GM04503 (cell line): ENCODE results near the gene ENPP3.
"Not testable (repeated sequence)": the region's sequence is repeated elsewhere in the genome, so short reads cannot be mapped to it uniquely, and the experiment has no call there.

Experiments used
- DNase-seq: peaks from one replicate; pipeline ENCODE4 v3.0.0-alpha.2; 2012; ENCODE audit warnings: low read depth

ENPP3 gene

DNA sequence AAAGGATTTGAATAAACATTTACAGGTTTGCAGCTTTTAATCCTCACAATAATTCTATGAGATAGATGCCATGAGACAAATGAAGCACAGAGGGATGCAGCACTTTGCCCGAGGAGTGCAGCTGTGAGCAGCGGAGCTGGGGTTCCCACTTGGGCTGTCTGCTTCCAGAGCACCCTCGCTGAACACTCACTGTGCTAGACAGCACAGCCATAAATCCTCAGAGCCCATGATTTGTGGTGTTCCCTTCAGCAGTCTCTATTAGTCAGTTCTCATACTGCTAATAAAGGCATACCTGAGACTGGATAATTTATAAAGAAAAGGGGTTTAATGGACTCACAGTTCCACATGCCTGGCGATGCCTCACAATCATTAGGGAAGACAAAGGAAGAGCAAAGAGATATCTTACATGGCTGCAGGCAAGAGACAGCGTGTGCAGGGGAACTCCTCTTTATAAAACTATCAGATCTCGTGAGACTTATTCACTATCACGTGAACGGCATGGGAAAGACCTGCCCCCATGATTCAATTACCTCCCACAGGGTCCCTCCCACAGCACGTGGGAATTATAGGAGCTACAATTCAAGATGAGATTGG lies 99.0 kb downstream of the ENPP3 start:
- no peak for DNase-seq

DNA sequence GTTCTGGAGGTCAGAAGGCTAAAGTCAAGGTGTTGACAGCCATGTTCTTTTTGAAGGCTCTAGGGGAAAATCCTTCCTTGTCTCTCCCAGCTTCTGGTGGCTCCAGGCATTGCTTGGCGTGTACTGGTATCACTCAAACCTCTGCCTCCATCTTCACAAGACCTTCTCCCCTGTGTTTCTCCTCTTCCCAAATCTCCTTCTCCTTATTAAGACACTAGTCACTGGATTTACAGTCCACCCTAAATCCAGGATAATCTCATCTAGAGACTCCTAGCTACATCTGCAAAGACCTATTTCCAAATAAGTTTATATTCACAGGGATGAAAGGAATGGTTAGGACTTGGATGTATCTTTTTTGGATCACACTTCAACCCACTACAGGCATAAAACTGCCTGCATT lies 99.7 kb downstream of the ENPP3 start:
- DNase-seq, result no peak

DNA sequence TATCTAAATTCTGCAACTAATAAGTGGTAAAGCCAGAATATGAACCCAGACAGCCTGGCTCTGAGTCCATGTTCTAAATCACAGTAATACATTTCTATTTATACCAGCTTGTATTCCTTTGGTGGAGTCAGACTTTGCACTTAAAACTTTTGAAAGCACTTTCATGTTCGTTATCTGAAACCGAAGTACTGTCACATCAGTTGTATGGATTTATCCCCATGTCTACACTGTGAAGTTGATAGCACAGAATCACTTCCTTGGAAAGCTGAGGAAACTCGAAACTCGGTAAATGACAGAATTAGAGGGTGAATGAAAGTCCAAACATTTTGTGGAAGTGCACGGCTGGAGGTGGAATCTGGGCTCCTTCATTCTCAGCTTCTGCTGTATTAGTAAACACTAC lies 102.0 kb downstream of the ENPP3 start:
- no peak for DNase-seq

DNA sequence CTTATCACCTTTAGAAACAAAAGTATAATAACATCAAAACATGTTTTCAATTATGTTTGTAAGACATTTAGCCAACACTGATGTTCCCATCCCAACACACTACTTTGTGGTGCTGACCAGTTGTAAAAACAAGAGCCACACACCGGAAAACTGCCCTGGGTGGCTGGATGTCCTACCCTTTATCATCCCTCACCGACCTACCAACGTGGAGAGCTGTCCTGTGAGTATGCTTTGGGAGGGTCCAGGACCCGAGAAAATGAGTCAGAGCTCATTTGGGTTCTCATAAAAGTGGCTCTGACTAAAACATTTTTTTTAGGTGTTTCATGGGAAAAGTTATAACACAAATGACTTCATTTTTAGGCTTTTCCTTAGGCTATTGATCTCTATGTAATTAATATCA lies 103.1 kb downstream of the ENPP3 start:
- no peak for DNase-seq

DNA sequence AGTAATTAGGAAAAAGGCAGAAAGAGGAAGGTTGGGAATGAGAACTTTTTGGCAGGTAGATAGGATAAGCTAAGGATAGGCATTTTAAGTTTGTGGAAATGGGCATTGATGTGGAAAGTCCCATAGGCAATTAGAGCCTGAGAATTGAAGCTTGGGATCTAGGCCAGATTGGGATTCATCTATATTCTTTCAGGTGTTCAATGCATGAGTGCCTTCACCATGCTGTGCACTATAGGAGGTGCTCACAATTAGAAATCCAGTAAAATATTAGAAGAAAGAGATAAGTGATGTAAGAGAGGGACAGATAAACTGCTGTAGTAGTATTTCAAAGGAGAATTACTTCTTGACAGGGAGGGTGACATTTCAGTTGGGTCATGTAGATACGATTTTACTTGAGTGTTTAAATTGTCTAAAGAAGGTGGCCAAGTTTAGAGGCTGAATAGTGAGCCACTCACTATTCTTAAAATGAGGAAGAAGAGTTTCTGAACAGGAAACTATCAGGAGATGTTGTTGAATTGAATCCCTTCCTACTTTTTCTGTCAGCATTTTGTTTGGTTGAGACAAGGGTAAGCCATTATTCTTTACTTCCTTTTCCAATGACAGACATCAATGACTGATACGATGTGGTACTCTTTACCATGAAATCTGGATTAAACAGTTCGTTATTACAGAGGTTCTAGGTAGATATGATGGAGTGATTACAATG lies 104.7 kb downstream of the ENPP3 start:
- DNase-seq, result no peak

DNA sequence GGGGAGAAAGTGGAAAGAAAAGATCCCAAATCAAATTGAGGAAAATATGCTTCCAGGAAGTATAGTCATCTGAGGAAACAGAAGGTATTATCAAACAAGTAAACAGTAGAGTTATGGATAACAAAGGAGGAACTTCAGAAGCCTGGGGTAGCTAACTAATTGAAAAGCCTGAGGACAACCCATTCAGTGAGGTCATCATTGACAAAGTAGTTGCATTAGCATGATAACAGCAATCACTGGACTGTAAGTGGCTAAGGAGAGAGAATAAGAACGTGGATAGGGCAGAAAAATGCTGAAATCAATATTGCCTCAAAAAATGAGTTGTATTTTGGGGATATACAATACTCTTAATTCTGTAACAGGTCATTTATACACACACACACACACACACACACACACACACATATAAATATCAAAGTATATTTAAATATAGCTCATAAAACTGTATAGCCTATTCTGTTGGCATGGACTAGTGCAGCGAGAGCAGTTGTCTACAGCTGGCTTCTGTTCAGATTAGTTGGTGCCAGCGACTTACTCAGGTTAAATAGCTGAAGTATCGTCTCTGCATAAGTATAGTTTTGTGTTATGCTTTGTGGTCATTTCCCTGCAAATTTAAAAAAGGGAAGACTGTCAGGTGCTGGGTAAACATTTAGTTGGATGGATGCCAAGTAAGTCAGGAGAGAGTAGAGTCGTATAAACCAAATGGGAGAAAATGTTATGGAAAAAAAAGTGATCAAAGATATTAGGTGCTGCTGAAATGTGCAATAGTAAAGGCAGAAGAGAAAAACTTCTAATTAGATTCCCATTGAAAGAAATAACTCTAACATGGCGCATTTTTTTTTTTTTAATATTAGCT lies 107.6 kb downstream of the ENPP3 start:
- DNase-seq, result no peak

DNA sequence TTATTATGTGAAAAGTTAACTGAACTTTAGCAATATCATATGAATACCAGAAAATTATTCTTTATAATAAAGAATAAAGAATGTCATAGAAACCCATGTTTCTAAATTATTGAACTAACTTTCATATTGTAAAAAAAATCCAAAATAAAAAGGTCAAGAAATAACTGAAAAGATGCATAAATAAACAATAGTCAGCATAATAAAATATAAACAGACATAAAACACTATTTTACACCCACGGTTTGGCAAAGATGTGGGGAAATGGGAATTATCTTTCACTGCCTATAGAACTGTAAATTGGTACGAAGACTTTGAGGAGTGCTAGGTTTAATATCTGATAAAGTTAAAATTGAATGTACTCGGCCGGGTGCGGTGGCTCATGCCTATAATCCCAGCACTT lies 108.4 kb downstream of the ENPP3 start:
- DNase-seq, result no peak

DNA sequence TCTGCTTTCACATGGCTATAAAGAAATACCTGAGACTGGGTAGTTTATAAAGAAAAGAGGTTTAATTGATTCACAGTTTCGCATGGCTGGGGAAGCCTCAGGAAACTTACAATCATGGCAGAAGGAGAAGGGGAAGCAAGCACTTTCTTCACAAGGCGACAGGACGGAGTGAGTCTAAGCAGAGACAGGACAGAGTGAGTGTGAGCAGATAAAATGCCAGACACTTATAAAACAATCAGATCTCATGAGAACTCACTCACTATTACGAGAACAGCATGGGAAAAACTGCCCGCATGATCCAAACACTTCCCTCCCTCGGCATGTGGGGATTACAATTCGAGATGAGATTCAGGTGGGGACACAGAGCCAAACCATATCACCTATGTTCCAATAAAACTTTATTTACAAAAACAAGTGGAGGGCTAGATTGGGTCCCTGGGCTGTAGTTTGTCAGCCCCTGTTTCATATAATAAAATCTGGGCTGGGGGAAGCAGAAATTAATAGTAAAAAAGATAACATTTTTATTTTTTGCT lies 110.8 kb downstream of the ENPP3 start:
- DNase-seq, result no peak

DNA sequence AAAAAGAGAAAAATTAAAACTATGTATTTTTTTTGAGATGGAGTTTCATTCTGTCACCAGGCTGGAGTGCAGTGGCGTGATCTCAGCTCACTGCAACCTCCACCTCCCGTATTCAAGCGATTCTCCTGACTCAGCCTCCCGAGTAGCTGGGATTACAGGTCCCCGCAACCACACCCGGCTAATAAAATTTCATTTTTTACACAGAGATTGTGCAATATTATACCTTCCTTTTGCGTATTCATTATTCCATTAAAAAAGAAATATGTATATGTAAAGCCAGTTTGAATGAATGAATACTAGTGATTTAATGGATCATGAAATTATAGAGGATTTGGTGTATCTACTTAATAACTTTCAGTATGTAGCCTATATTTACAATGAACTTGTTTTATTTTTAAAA lies 111.9 kb downstream of the ENPP3 start:
- DNase-seq, result no peak

DNA sequence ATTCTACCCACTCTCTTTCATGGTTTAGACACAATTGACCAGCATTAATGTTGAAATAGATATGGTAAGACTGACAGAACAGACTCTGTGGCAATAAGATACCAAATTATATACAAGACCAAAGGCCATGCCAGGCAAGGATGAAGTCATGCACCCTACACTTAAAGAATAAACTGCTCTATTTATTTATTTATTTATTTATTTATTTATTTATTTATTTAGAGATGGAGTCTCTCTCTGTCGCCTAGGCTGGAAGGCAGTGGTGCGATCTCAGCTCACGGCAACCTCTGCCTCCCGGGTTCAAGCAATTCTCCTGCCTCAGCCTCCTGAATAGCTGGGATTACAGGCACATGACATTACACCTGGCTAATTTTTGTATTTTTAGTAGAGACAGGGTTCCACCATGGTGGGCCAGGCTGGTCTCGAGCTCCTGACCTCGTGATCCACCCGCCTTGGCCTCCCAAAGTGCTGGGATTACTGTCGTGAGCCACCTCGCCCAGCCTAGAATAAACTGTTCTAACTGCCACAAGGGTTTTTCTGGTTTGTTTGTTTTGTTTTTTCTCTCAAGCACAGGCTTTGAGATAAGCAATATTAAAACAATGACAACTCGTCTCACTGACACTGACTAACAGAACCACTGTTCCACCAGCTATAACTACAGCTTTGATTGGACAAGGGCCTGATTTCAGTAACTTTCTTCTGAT lies 114.1 kb downstream of the ENPP3 start:
- DNase-seq, result not testable (repeated sequence)

DNA sequence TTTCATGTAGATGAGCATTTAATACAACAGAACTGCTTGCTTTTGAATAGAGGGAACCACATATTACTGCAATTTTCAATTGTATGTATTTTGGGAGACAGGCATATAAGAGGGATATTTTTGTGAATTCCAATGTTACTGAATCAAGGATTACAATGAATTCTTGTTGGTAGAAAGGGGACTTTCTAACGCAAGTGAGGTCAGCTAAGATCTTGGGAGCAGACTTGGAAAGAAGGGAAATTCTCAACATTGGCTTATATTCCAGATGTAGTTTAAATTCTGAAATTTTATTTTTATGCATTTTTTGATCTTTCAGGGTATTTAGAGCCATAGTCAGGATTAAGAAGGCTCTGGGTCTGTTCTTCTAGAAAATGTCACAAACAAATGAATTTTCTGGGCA lies 117.0 kb downstream of the ENPP3 start:
- DNase-seq, result no peak

DNA sequence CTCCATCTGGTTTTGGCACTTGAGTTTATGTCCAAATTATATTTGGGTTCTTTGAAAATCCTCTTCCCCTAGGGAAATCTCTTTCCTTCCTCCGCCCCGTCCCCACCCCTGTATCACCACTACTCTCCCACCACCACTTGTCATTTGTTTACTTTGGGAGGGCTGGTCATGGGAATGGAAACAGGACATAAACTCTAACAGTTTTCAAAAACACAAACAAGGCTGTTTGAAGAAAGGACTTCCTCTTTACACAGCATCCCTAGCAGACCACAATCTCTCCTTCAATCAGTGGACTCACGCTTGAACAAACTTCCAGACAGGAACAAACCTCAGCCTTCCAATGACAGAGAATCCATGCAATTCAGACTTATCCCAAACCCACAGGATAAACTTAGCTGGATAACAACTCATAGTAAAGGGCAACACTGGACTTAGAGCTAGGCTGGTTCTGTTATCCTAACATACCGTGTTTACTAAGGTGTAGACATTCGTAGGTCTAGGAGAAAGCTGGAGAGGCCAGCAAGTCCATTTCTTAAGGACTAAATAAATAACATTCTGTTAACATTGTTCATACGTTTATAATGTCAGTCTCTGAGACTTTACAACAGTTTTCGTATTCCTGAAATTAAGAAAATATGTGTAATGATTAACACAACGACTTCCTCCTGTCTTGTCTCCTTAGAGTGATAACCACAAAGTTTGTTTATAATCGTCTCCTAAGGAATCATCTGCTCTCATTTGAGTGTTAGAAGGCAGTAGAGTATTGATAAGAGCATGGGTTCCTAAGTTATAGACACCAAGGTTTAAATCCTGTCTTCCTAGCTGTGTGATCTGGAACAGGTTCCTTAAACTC lies 117.8 kb downstream of the ENPP3 start:
- no peak for DNase-seq

DNA sequence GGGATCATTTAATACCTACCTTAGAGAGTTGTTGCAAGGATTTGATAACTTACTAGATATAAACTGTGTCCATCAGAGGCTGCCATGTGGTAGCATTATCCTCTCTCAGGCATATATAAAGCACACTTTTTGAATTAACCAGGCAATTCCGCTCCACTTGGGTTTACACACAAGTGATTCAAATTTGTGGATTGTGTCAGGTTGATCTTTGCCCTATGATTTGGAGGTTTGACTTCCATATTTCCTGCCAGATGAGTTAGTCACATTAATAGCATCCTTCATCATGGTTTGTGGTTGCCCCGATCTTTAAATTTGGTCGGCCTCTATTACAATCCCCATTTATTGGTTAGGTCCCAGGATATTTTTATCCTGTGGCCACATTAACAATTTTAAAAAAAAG lies 118.5 kb downstream of the ENPP3 start:
- peak; percentile 86 for DNase-seq

DNA sequence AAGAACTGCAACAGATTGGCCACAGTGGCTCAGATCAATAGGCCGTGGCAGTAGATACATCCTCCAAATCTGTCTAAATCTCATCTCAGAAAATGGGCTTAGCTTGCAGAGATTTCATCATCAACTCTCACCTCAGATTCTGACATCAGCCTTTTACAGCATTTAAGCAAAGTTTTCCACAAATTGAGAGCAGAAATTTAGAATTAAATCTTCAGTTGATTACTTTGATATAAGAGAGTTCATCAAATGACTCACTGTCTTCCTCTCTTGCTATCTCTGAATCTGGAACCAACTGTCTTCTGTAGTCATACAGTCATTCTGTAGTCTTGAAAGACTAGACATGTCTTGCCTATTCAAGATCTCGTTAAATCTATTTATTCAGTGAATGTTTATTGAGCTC lies 118.9 kb downstream of the ENPP3 start:
- no peak for DNase-seq

DNA sequence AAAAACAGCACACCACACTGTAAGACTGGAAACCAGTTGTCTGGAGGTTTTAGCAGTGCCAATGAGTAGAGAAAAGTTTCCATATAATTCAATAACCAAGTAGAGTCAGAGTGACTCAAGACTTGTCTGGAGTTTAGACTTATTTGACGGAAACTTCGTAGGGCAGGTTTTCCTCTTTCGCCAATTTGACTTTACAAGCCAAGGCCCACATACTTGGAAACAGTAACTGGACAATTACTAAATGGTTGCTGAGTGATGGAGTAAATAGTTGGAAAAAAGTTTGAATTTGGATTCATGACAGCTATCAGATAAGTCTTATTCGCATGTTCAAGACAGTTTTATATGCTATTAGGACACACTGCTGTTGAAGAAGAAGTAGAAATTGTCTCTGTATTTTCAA lies 121.8 kb downstream of the ENPP3 start:
- no peak for DNase-seq

DNA sequence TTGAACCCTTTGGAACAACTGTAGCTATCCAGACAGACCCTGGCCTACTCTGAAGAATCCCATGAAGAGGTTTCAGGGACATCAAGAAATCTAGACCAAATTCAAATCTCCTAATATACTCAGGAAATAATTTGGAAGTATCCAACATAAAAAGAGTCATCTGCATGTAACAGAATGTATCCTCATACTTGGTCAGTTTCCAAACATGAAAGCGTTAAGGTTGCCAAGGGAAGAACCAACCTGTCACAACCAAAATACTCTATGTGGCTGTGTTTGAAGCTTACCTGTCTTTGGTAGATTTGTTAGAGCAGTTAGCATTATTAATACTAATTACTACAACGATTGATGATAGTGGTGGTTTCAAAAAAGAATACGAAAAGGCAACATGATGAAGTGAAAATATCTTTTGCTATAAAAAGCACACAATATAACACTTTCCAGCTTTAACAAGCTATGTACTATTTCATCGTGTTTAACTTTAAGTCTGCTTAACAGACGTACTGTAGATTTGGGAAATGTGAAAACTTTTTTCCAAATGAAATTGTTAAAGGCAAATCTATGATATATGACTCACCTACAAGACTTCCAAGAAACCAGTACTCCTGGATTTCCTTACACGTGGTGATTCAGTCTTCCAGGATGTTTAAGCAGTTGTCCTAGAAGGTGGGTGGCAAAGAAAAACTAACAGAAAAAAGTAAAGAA lies 124.1 kb downstream of the ENPP3 start:
- DNase-seq, result no peak

DNA sequence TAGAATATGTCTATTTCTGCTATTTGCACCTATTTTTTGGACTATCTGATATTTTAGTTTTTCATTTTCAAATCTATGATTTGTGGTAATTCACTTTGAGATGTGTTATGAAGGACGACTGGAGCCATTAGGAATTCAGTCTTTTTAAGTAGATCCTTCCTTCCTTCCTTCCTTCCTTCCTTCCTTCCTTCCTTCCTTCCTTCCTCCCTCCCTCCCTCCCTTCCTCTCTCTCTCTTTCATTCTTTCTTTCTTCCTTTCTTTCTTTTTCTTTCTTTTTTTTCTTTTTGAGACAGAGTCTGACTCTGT lies 124.6 kb downstream of the ENPP3 start:
- DNase-seq, result no peak

DNA sequence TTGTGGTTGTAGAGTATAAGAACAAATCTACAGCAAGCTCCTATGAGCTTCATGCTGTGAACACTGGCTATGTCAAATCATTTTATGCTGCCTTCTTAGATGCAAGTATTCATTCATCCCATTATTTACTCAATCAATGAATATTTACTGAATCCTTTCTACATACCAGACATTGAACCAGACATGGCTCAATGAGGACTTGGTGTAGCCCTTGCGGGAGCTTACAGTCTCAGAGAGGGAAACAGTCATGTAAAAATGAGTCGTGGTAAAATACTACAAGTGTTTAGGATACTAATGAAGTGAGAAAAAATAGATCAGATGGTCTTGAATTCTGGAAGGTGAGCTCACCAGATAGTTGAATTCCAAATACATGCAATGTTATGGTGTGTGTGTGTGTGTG lies 125.9 kb downstream of the ENPP3 start:
- DNase-seq, result no peak

DNA sequence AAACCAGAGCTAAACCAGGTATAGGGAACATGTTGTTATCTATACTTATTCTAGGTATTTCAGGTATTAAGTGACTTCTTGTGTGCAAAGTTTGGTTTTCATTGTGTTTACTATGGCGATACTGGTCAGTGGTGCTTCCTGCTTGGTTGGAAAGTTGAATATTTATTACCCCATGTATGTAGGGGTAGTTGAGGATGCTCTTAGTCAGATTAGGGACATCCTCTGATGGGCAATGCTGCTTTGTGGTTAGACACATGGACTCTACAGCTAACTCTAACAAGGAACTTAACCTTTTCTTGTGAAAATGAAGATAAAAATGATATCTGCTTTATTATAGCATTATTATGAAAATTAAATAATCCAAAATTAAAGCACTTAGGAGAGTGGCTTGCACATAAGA lies 126.6 kb downstream of the ENPP3 start:
- DNase-seq, result no peak

DNA sequence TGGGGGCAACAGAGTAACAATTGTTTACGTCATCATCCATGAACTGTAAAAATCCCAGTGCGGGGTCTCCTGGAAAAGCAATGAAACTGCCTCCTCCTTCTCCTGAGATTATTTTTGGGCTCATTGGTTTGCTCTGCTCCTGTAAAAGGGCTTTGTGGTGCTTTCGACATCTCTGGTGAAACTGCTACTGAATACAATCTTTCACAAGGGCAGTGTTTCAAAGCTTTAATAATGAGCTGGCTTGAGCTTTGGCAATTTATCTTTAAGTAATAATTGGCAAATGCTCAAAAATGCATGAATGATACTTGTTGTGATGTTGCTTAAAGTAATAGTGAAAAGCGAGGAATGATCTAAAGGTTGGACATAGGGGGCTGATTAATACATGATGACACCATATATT lies 127.2 kb downstream of the ENPP3 start:
- no peak for DNase-seq
